Astrocyte of the hippocampus (primary cell): ENCODE data around the gene RC3H1.
"Not testable (repeated sequence)": the region's sequence is repeated elsewhere in the genome, so short reads cannot be mapped to it uniquely, and the experiment has no call there.

Experiments
- DNase-seq: peaks from one replicate; pipeline ENCODE4 v3.0.0; 2011; ENCODE audit warnings: low read depth, low spot score

The RC3H1 gene

GRCh38 chr1:174021591-174022079, 522 bp downstream of the RC3H1 start:
- peak; percentile 81 for DNase-seq

- no peak for DNase-seq
Observed at GRCh38 chr1:174018565-174018964, 3.6 kb downstream of the RC3H1 start.

GRCh38 chr1:174017231-174017970, 4.8 kb downstream of the RC3H1 start:
- DNase-seq: peak; percentile 36

GRCh38 chr1:174013864-174014418, 8.2 kb downstream of the RC3H1 start:
- DNase-seq: no peak

GRCh38 chr1:174008979-174009378, 13.2 kb downstream of the RC3H1 start:
- no peak for DNase-seq

- no peak for DNase-seq
Observed at GRCh38 chr1:174008269-174008668, 13.9 kb downstream of the RC3H1 start.

- DNase-seq: peak; percentile 33
Observed at GRCh38 chr1:174007851-174008250, 14.3 kb downstream of the RC3H1 start.

- peak; percentile 28 for DNase-seq
Observed at GRCh38 chr1:174005032-174005431, 17.1 kb downstream of the RC3H1 start.

GRCh38 chr1:174003867-174004266, 18.3 kb downstream of the RC3H1 start:
- no peak for DNase-seq

- DNase-seq: no peak
Observed at GRCh38 chr1:174001573-174001972, 20.6 kb downstream of the RC3H1 start.

- DNase-seq: no peak
Observed at GRCh38 chr1:174000371-174000770, 21.8 kb downstream of the RC3H1 start.

GRCh38 chr1:173997791-173998190, 24.4 kb downstream of the RC3H1 start:
- DNase-seq: no peak

- DNase-seq: no peak
Observed at GRCh38 chr1:173996995-173997394, 25.2 kb downstream of the RC3H1 start.

GRCh38 chr1:173995475-173995874, 26.7 kb downstream of the RC3H1 start:
- no peak for DNase-seq

GRCh38 chr1:173993948-173994347, 28.2 kb downstream of the RC3H1 start:
- not testable (repeated sequence) for DNase-seq

GRCh38 chr1:173988068-173988467, 34.1 kb downstream of the RC3H1 start:
- no peak for DNase-seq

GRCh38 chr1:173986951-173987350, 35.2 kb downstream of the RC3H1 start:
- no peak for DNase-seq

- DNase-seq: no peak
Observed at GRCh38 chr1:173970252-173970651, 51.9 kb downstream of the RC3H1 start.

GRCh38 chr1:173965896-173966295, 56.3 kb downstream of the RC3H1 start:
- not testable (repeated sequence) for DNase-seq

- no peak for DNase-seq
Observed at GRCh38 chr1:173963477-173963876, 58.7 kb downstream of the RC3H1 start.

GRCh38 chr1:173960625-173961024, 61.5 kb downstream of the RC3H1 start:
- DNase-seq: no peak

GRCh38 chr1:173954179-173954578, 68.0 kb downstream of the RC3H1 start:
- DNase-seq: peak; percentile 42

GRCh38 chr1:173948594-173948993, 73.6 kb downstream of the RC3H1 start:
- no peak for DNase-seq
